Coronary artery (tissue), 2 donors: ENCODE data around the gene PAX3.
A peak's percentile ranks its signal among the peaks of the same experiment; 100 is the strongest.

Experiments used
- DNase-seq: peaks from one replicate; pipeline ENCODE4 v3.0.0-alpha.2; 2017; ENCODE audit warnings: low spot score
- H3K27ac ChIP-seq, 2 donors: fragments of 200-600 bp; sonication (generic); one replicate each; pipeline ENCODE4 v1.5.1; 2016 to 2019
- H3K4me3 ChIP-seq: fragments of 200-600 bp; sonication (generic); 2 replicates; pipeline ENCODE4 v1.5.1; 2016; ENCODE audit warnings: mild to moderate bottlenecking, moderate library complexity
- CTCF ChIP-seq: fragments of 200-600 bp; sonication (generic); IDR thresholded peaks from one replicate; pipeline ENCODE4 v1.5.1; 2019; ENCODE audit warnings: antibody characterized with exemption

PAX3 gene

GRCh38 chr2:222298311-222299150 lies at the start of gene PAX3:
PAX3 (minus strand) TSS chr2:222298998; CDS start chr2:222298615, 383 bp downstream.
- TF ChIP-seq CTCF, result no peak
- no peak within 1 kb of the TSS for H3K27ac ChIP-seq
- peak within 1 kb of the TSS; percentile 60 for H3K4me3 ChIP-seq
- DNase-seq, result no peak

GRCh38 chr2:222341331-222341730 lies 42.5 kb upstream of the PAX3 start:
- no peak for TF ChIP-seq CTCF
- DNase-seq, result no peak
- H3K4me3 ChIP-seq, result no peak overlapping the region
- no peak overlapping the region for H3K27ac ChIP-seq

DNA sequence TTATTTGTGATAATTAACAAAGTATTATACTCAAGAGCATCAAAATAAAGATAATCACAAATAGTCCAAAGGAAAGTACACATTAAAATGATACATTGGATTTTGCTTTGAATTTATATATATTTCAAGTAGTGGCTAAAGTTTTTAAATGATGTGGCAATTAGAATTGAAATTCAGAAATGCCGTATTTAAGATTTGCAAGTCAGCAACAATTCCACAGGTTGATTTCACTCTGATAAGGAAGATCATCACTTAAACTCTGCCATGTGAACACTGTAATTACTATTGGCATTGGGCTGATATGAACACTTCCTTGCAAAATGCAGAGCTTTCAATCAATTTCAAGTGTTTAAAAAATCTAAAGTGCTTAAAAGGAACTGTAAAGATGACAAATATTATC lies 39.6 kb upstream of the PAX3 start:
- H3K4me3 ChIP-seq, result no peak overlapping the region
- H3K27ac ChIP-seq, result no peak overlapping the region
- TF ChIP-seq CTCF, result no peak
- DNase-seq, result no peak

DNA sequence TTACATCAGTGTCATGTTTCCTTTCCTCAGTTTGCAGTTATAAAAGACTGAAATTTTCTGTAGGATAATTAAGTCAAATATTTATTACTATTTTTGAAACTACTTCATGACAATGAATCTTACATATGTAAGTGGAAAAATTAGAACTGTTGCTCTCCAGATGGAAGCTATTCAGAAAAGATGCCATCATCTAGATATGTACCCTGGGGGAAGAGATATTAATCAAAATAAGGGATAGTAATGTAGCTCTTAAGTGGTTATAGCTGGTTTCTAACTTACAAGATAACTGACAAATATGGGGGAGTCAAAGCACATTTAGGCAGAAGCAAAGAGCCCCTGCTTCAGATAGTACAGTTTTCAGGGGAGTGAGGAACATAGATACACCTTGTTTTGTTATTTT lies 38.1 kb upstream of the PAX3 start:
- no peak for TF ChIP-seq CTCF
- Histone ChIP-seq H3K27ac (no peak overlapping the region), H3K4me3 (no peak overlapping the region)
- DNase-seq, result no peak

- H3K4me3 ChIP-seq, result no peak overlapping the region
- DNase-seq, result no peak
- no peak for TF ChIP-seq CTCF
- no peak overlapping the region for H3K27ac ChIP-seq
Measured at GRCh38 chr2:222336442-222336841, 37.6 kb upstream of the PAX3 start.

GRCh38 chr2:222334914-222335313 lies 36.1 kb upstream of the PAX3 start:
- Histone ChIP-seq H3K4me3 (no peak overlapping the region), H3K27ac (no peak overlapping the region)
- TF ChIP-seq CTCF, result no peak

DNA sequence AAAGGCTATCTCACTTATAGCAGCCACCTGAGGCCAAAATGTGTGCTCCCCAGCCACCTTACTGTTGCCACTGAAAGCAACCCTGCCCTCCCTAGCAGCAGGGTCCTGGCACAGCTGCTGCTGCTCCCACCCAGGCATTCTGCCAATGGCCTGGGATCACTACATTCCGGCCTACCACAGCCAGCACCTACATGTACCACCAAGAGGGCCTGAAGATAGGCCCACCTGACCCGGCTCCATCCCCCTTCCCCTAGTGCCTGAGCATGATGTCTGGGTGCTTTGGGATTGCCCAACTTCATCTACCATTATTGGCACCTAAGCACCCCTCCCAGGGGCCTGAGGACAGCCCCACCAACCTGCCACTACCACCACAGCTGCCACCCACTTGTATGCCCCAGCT lies 34.6 kb upstream of the PAX3 start:
- no peak for DNase-seq
- Histone ChIP-seq H3K27ac (no peak overlapping the region), H3K4me3 (no peak overlapping the region)
- TF ChIP-seq CTCF, result no peak

More at GRCh38 chr2:222334914-222335313, 36.1 kb upstream of the PAX3 start:
- no peak for DNase-seq
